Suppressor macrophage (primary cell): ENCODE data around the gene AK2.
"Not testable (repeated sequence)": the region's sequence is repeated elsewhere in the genome, so short reads cannot be mapped to it uniquely, and the experiment has no call there.

Experiments
- DNase-seq, 4 experiments: peaks; one replicate each; pipeline ENCODE4 v3.0.0-alpha.2; 2020 to 2022
- total RNA-seq, 17 experiments: gene quantifications; one replicate each; lab custom pipeline; 2026; ENCODE audit warnings: mixed read lengths in 6 of 17, inconsistent platforms in 3 of 17; lab: John Stamatoyannopoulos, UW

Gene AK2
- 61.4 to 107 (median 84.4) reads per million in 17 experiments for total RNA-seq

DNA sequence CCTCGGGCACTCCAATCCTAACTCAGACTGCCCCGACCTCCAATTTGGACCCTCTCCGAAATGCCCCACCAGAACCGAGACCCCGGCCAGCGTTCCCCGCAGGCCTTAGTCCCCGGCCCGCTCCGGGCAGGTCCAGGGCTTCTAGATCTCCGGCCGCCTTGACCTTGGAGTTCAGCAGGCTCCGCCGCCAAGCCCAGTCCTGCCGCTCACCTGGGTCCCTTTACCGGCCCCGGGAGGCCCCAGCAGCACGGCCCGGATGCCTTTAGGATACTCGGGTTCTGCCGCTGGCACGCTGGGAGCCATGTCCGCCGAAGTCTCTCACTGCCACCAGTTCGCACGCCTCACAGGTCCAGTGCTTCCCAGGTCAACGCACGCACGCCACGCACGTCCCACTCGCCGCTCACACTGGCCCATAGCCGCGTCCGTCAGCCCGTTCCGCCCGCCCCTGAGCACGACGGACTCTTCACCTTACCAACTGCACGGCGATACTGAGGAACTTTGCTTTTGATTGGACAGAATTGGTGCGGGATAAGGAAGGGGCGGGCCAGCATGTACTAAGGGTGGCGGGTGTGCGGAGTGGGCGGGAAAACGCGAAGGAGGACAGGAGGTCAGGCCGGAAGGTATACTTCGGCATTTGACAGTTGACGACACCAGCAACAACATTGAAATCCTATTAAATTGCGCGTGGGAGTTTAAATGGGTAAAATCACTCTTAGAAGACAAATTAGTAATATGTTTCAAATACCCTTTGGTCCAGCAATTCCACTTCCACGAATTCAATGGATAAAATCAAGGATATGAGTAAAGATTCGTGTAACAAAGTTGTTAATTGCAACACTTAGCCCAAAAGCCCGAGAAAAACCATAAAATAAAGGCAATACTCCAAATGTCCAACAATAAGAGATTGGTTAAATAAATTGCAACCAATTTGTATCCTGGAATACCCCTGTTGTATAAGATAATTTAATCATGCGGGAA, at the start of gene AK2:
Gene AK2 (minus strand): TSS at position 358 of the 978 bp plus-strand sequence. CDS start 55 bp downstream, at position 303.
- peak; percentile 97 to 98 (median 97) for DNase-seq

DNA sequence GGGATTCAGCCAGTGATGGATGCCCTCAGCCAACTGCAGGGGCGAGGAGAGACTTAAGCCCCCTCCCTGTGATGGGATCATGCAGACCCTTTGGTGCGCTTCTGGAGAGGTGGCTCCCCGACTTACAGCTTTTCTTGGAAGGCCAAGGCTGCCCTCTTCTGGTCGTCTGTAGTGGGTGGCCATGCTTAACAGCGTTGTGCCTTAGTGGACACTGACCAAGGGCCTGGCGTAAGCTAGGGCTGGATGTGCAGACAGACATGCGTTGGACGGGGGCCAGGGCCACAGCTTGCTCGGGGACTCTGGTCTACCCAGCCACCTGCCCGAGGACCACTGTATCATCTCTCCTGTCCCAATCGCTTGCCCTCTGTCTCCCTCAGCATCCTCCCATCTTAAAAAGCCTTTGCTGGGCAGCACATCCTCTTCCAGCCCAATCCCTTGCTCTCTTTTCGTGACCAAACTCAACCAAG, 49.7 kb upstream of the AK2 start:
- DNase-seq, result peak; percentile 78 to 86 (median 82)

GRCh38 chr1:33085332-33085731, 48.6 kb upstream of the AK2 start:
- DNase-seq, result no peak

DNA sequence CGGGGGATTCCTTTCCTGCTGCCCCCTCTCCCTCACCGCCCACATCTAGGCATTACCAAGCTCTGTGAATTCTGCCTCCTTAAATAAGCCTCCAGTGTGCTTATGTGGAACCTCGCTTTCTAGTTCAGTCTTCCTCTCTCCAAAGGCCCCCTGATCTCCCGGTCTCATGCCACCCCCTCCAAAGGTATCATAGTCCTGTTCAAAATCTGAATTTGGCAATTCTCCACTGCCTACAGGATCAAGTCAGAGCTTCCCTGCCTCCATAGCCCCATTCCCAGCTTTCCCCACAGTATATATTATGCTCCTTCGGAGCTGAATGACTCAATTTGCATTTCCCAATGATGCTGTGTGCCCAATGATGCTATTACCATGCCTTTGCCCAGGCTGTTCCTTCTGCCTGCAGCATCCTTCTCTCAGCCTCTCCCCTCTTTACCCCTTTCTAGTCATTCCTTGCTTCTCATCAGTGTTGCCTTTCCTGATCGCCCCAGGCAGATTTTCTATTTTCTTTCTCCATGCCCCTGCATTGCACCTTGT, 46.0 kb upstream of the AK2 start:
- DNase-seq, result no peak

DNA sequence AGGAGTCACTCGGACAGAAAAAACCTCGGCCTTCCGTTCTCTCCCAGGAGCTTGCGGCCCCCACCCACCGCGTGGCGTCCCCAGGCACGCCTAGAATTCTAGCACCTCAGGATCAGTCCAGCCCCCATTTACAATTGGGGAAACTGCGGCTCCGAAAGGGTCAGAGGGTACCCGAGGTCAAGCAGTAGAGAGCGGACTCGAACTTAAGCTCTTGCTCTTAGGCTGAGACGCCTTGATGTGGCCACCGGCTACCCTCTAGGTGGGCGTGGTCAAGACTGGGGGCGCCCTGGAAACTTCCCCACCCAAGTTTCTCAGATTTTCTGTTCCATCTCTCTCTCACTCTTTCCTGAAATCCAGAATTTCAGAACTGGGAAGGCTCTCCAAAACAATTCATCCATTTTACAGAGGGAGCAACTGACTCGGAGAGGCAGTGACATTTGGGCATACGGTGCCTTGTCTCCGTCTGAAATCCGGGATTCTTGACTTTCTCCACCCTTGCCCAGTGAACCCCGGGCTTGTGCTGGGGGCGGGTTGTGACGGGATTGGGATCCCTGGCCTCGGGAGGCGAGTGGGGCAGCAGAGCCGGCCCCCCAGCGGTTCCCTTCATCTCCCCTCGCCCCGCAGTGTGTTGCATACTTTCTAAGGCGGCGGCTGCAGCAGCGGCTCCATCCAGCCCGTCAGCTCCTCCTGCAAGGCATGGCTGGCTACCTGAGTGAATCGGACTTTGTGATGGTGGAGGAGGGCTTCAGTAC, 45.0 kb upstream of the AK2 start:
- peak in 3 of 4 experiments; percentile 8 to 18 (median 12) for DNase-seq

GRCh38 chr1:33080885-33081553, 44.3 kb upstream of the AK2 start, which contains the start of gene AZIN2:
Gene AZIN2 (plus strand): TSS chr1:33081153. CDS start chr1:33082250, 1,097 bp downstream.
- peak; percentile 95 to 97 (median 96) for DNase-seq

- no peak for DNase-seq
These were observed 43.7 kb upstream of the AK2 start for GRCh38 chr1:33080373-33080772.

- DNase-seq, result no peak
These were observed 41.4 kb upstream of the AK2 start for GRCh38 chr1:33078030-33078591.

- DNase-seq, result no peak
These were observed 37.7 kb upstream of the AK2 start for GRCh38 chr1:33074193-33074945.

GRCh38 chr1:33072707-33073106, 36.0 kb upstream of the AK2 start:
- no peak for DNase-seq

GRCh38 chr1:33070628-33071027, 33.9 kb upstream of the AK2 start:
- no peak for DNase-seq

DNA sequence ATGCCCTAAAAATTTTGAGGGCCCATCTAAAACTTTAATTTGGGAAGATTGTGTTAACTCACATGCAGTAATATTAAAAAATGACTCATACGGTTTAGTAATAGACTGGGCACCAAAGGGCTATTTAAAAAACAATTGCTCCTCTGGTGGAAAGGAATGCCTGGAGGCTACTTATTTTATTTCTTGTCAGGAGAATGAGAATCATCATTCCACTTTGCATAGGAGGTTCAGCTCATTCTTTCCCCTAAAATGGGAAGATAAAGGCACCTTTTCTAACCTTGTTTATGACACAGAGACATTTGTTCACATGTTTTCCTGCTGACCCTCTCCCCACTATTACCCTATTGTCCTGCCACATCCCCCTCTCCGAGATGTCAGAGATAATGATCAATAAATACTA, 31.4 kb upstream of the AK2 start:
- not testable (repeated sequence) for DNase-seq

- not testable (repeated sequence) for DNase-seq
These were observed 29.8 kb upstream of the AK2 start for GRCh38 chr1:33066477-33066876.

- no peak for DNase-seq
These were observed 28.6 kb upstream of the AK2 start for GRCh38 chr1:33065301-33065700.

GRCh38 chr1:33064284-33064683, 27.6 kb upstream of the AK2 start:
- peak in 1 of 4 experiments; percentile 35 for DNase-seq

GRCh38 chr1:33061834-33062233, 25.2 kb upstream of the AK2 start:
- peak; percentile 22 to 59 (median 48) for DNase-seq

GRCh38 chr1:33060579-33061083, 23.9 kb upstream of the AK2 start:
- DNase-seq, result peak; percentile 67 to 79 (median 76)

- DNase-seq, result no peak
These were observed 20.4 kb upstream of the AK2 start for GRCh38 chr1:33057095-33057494.

- DNase-seq, result no peak
These were observed 19.7 kb upstream of the AK2 start for GRCh38 chr1:33056426-33056825.

DNA sequence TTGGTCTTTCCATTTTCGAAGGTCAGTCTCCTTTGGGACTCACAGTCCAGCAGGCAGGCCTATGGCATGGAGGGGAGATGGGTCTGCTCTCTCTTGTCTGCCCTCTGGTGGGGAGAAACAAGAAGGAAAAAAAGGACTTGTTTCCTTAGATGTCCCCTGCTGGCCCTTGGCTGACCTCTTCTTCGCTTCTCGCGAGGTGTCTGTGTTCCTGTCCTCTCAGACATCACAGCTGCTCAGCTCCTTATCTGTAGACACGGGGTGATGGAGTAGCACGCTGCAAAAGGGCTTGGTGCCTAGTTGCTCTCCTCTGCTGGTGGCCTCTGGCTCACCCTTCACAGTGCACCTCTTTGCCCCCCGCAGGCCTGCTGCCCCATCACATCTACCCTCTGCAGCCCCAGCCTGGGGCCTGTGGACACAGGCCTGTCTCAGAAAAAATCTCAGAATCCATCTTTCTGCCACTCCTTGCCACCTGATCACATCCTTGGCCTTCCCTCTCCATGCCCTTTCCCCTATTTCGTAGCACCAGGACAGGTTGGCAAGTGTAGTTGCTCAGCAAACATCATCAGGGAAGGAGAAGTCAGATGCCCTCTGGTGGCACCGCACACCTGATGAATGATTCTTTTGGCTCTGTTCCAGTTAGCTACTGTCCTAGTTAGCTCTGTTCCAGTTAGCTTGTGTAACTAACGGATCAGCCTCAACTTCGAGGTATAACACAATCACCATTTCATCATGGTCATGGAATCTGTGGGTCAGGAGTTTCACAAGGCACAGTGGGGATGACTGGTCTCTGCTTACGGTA, 18.7 kb upstream of the AK2 start:
- DNase-seq, result peak; percentile 79 to 89 (median 86)
